Heart right ventricle (tissue), 16 donors: ENCODE data around the gene UNC5C. TPM values are rescaled to one million over a fixed set of nuclear protein-coding genes. Genes with fewer than 3 reads are reported as not detected.
A peak's percentile ranks its signal among the peaks of the same experiment; 100 is the strongest.

Experiments
- ATAC-seq, 8 donors: fragments of 200-7000 bp; cut with Tn5 transposase; one replicate each; pipeline ENCODE4 v1.9.1; 2020; ENCODE audit warnings: mild to moderate bottlenecking in 8 of 8, moderate library complexity in 8 of 8, moderate number of reproducible peaks in 1 of 8
- DNase-seq, 2 donors: peaks; one replicate each; pipeline ENCODE4 v3.0.0-alpha.2; 2020
- H3K27ac ChIP-seq, 10 donors: fragments of 200-600 bp; sonication (generic) in 2 of 10; one replicate each; pipeline versions ENCODE4 v1.5.0 to v1.8.0; 2020 to 2022; ENCODE audit warnings: mild to moderate bottlenecking in 3 of 10
- H3K27me3 ChIP-seq, 7 donors: fragments of 200-600 bp; one replicate each; pipeline ENCODE4 v1.8.0; 2021 to 2022; ENCODE audit warnings: mild to moderate bottlenecking in 2 of 7
- H3K36me3 ChIP-seq, 9 donors: fragments of 200-600 bp; sonication (generic) in 1 of 9; one replicate each; pipeline versions ENCODE4 v1.5.0 to v1.8.0; 2020 to 2022; ENCODE audit warnings: mild to moderate bottlenecking in 2 of 9
- H3K4me1 ChIP-seq, 9 donors: fragments of 200-600 bp; sonication (generic) in 1 of 9; one replicate each; pipeline versions ENCODE4 v1.5.0 to v1.8.0; 2020 to 2022; ENCODE audit warnings: mild to moderate bottlenecking in 4 of 9
- H3K4me3 ChIP-seq, 10 donors: fragments of 200-600 bp; sonication (generic) in 2 of 10; one replicate each; pipeline versions ENCODE4 v1.5.0 to v1.8.0; 2020 to 2022; ENCODE audit warnings: mild to moderate bottlenecking in 7 of 10, moderate library complexity in 2 of 10
- H3K9me3 ChIP-seq, 11 donors: fragments of 200-600 bp in 10 of 11; sonication (generic) in 2 of 11; one replicate each; pipeline versions ENCODE4 v1.5.0 to v1.8.0; 2013 to 2022; ENCODE audit warnings: mild to moderate bottlenecking in 2 of 11, control low read depth in 1 of 11, moderate library complexity in 1 of 11
- WGBS, 2 donors: extraction: QIAGEN DNeasy Blood & Tissue Kit; methylation state at CpG; one replicate each; pipeline ENCODE4 v1.1.7; 2013; ENCODE audit warnings: inconsistent platforms in 1 of 2; 5-methylcytosine and 5-hydroxymethylcytosine counted together
- intact Hi-C, 10 donors: fragments of 100-400 bp; cut with DNase I; formaldehyde crosslinking; loops; one replicate each; pipeline versions ENCODE4 v1.11.1 to v1.14.2; 2022
- polyA plus RNA-seq, 2 donors: library from polyadenylated mRNA; stranded (reverse); fragments of 200-250 nt; gene quantifications; one replicate each; pipeline ENCODE4 v1.2.3, GENCODE V29; 2013
- total RNA-seq, 10 donors: library from RNA; stranded (reverse); fragmentation: NEBNext Ultra II Directional in 3 of 10; extraction: Animal tissue kit (Norgen Biotek cat#: 25700) in 3 of 10; gene quantifications; one replicate each; pipeline versions ENCODE4 v1.2.1 to v1.2.4, GENCODE V29; 2021 to 2023
- TF ChIP-seq, protein P1 (sequence below), 9 donors: fragments of 200-600 bp; sonication (generic) in 2 of 9; IDR thresholded peaks; one replicate each; pipeline versions ENCODE4 v1.5.0 to v1.8.0; 2021 to 2022; ENCODE audit warnings: antibody characterized with exemption in 9 of 9, mild to moderate bottlenecking in 5 of 9, moderate library complexity in 1 of 9
- donor health status: Arrhythmogenic right ventricular cardiomyopathy.
- donor health status: ischemic (EF 13 %, LVEDD 7.1; RV severe dilation, severe dysfunction).
- donor health status: healthy with polysubstance abuse.
- donor health status: DM: no; HTN: yes; CAD: no.
- donor health status: DM: no; HTN: no; CAD: no.
- donor health status: ischemic (EF 25% LVEDD 6.9; RV normal size, moderate dysfunction).
- donor health status: ischemic (EF 25% LVEDD 5.7; RV mildly dilated, moderate dysfunction).
- donor health status: healthy.
- donor health status: DM: yes; HTN: yes; CAD: no.
- donor health status: Ischemic cardiomyopathy.
- donor health status: ischemic (EF 35%, LVEDD 5.7; RV mildly dilated, moderate dysfunction).
- donor health status: nonischemic (EF 11% LVEDD 7.7; RV severe dilation, severe dysfunction).
- donor health status: DM: yes; HTN: yes; CAD: no.
- donor health status: PGD.
- donor health status: ischemic (EF 29% LVEDD 5.4; RV normal size, mild dysfunction).
- donor health status: nonischemic (EF 23%, LVEDD 6.1; RV moderate dilation, normal function).

UNC5C gene
- total and polyA plus RNA-seq, 12 donors, result 0.44 to 3.2 (median 1.5) TPM

DNA sequence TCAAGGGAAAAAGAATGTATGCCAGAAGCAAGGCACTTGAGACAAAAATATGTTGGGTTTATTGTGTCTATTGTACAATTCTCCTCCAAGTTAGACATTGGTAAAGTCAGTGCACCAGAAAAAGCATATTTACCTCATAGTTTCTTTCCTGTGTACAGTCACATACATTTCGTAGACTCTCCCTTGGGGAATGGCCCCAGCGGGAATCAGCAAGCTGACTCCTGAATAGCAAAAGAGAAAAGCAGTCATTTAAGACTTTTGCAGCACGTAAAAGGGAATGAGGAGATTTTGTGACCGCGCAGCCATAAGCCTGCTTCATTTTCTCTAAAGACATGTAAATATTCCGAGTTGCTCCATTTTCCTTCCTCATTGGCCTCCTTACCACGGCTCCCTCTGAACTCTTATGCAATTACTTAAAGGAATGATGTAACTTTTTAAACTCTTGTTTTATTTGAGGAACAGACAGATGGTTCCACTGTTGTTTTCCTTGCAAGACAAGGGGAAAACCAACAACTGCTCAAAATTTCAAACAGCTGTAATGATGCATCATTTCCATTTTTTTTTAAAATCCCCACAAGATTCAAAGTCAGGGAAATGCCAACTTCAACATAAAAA, 332.7 kb downstream of the UNC5C start:
- no peaks in the 10 kb centered on the region for H3K9me3 ChIP-seq
- ATAC-seq (peak in 4 of 8 donors; percentile 24 to 57 (median 36)), DNase-seq (no peak)
- intact Hi-C loops, result no loop called here
- TF ChIP-seq, protein P1, sequence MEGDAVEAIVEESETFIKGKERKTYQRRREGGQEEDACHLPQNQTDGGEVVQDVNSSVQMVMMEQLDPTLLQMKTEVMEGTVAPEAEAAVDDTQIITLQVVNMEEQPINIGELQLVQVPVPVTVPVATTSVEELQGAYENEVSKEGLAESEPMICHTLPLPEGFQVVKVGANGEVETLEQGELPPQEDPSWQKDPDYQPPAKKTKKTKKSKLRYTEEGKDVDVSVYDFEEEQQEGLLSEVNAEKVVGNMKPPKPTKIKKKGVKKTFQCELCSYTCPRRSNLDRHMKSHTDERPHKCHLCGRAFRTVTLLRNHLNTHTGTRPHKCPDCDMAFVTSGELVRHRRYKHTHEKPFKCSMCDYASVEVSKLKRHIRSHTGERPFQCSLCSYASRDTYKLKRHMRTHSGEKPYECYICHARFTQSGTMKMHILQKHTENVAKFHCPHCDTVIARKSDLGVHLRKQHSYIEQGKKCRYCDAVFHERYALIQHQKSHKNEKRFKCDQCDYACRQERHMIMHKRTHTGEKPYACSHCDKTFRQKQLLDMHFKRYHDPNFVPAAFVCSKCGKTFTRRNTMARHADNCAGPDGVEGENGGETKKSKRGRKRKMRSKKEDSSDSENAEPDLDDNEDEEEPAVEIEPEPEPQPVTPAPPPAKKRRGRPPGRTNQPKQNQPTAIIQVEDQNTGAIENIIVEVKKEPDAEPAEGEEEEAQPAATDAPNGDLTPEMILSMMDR (IDR thresholded peaks at IDR 0.05), result no peak
- peaks cover 0 to 7% (median 0%) of the 10 kb centered on the region in 9 donors for H3K36me3 ChIP-seq
- no peaks in the 10 kb centered on the region for H3K27me3 ChIP-seq
- H3K27ac ChIP-seq, result peak overlapping the region in 1 of 10 donors; percentile 69
- H3K4me3 ChIP-seq, result peak overlapping the region in 1 of 10 donors; percentile 6
- peaks cover 0 to 14% (median 0%) of the 10 kb centered on the region in 9 donors for H3K4me1 ChIP-seq
- 82 to 86% methylated on average over 7 of the region's 7 CpGs for WGBS, 2 donors

DNA sequence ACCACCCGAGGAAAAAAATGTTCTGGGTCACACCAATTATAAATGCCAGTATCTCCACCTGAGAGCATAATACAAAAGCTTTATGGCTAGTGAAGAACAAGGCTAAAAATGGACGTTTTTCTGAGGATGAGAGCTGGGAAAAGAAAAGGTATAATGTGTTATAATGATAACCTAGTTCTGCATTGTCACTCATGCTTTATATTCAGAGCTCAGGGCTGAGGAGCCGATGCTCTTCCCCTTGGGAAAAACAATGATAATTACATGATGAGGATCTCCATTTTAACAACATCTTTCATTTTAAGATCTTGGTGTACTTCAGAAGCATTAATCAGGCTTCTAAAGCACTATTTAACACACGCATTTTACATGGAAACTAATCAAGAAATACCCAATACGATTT, 333.7 kb downstream of the UNC5C start:
- no peaks in the 10 kb centered on the region for H3K27me3 ChIP-seq
- intact Hi-C loops, result no loop called here
- TF ChIP-seq, protein P1 (IDR thresholded peaks at IDR 0.05), result no peak
- H3K36me3 ChIP-seq, result peaks cover 0 to 7% (median 0%) of the 10 kb centered on the region in 9 donors
- no peak overlapping the region for H3K27ac ChIP-seq
- ATAC-seq (no peak), DNase-seq (no peak)
- 77 to 78% methylated on average over 5 of the region's 5 CpGs for WGBS, 2 donors
- no peak overlapping the region for H3K4me3 ChIP-seq
- peaks cover 0 to 14% (median 0%) of the 10 kb centered on the region in 9 donors for H3K4me1 ChIP-seq
- no peaks in the 10 kb centered on the region for H3K9me3 ChIP-seq

DNA sequence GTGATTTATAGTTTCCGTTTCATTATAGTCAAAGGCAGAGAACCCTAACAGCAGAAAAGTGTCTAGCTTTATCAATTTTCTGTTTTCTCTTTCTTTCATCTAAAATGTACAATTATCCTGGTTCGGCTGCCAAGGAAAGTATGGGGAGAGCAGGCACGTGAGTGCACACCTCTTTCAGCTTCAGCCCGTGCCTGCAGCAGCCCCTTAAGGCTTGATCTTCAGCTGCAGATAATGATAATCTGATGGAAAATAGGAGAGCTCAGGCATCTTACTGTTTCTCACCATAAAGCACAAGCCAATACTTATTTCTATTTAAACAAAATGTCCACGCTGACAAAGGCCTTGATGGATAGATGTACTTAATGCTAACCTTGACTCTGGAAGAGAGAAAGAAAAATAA, 334.4 kb downstream of the UNC5C start:
- WGBS, 2 donors, result 89 to 93% methylated on average over 5 of the region's 5 CpGs
- Histone ChIP-seq H3K27me3 (no peaks in the 10 kb centered on the region), H3K4me1 (peaks cover 0 to 14% (median 0%) of the 10 kb centered on the region in 9 donors), H3K4me3 (no peak overlapping the region), H3K9me3 (no peaks in the 10 kb centered on the region), H3K36me3 (peaks cover 0 to 7% (median 0%) of the 10 kb centered on the region in 9 donors), H3K27ac (no peak overlapping the region)
- TF ChIP-seq, protein P1 (IDR thresholded peaks at IDR 0.05), result no peak
- ATAC-seq (no peak), DNase-seq (no peak)
- intact Hi-C loops, result no loop called here

DNA sequence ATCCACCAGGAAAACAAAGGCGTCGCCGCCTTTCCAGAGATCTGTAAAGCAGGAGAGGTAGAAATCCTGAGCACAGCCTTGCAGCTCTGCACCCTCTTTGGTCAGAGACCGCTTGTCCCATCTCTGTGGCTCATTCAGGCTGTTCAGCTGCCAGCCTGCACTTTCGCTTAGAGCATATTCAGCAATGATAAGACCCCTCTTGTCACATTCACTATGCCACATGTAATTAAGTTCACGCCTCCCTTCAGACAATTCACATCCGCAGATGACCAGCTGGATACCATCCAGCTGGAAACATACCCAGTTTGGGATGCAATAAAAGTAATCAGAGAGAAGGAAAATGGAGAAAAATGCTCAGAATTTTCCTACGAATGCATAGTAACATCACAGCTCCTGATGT, 335.4 kb downstream of the UNC5C start:
- Histone ChIP-seq H3K9me3 (no peaks in the 10 kb centered on the region), H3K4me1 (peaks cover 0 to 14% (median 0%) of the 10 kb centered on the region in 9 donors), H3K27me3 (no peaks in the 10 kb centered on the region), H3K36me3 (peaks cover 0 to 3% (median 0%) of the 10 kb centered on the region in 9 donors), H3K4me3 (no peak overlapping the region), H3K27ac (no peak overlapping the region)
- TF ChIP-seq, protein P1 (IDR thresholded peaks at IDR 0.05), result no peak
- WGBS, 2 donors, result 47 to 51% methylated on average over 8 of the region's 8 CpGs
- intact Hi-C loops, result no loop called here
- ATAC-seq, result no peak
- DNase-seq, result no peak
